Suprapubic skin (tissue), 4 donors: ENCODE measurements around the gene HSD17B1. TPM values are rescaled to one million over a fixed set of nuclear protein-coding genes. Genes with fewer than 3 reads are reported as not detected.

Source experiments
- DNase-seq, 2 donors: peaks; one replicate each; pipeline ENCODE4 v3.0.0-alpha.2; 2019; ENCODE audit warnings: low spot score in 2 of 2
- H3K27ac ChIP-seq: fragments of 200-600 bp; sonication (generic); one replicate; pipeline ENCODE4 v1.5.1; 2019
- H3K27me3 ChIP-seq: fragments of 200-600 bp; sonication (generic); one replicate; pipeline ENCODE4 v1.5.1; 2019
- H3K36me3 ChIP-seq: fragments of 200-600 bp; sonication (generic); one replicate; pipeline ENCODE4 v1.5.1; 2019
- H3K4me1 ChIP-seq: fragments of 200-600 bp; sonication (generic); one replicate; pipeline ENCODE4 v1.5.1; 2019
- H3K4me3 ChIP-seq: fragments of 200-600 bp; sonication (generic); one replicate; pipeline ENCODE4 v1.5.1; 2019; ENCODE audit warnings: mild to moderate bottlenecking
- H3K9me3 ChIP-seq: fragments of 200-600 bp; sonication (generic); one replicate; pipeline ENCODE4 v1.5.1; 2019
- EP300 ChIP-seq: sonication (generic); formaldehyde crosslinking; IDR thresholded peaks from one replicate; pipeline ENCODE4 v1.6.1; 2017; ENCODE audit warnings: antibody characterized with exemption
- POLR2A ChIP-seq, 2 donors: fragments of 450-650 bp; IDR thresholded peaks; one replicate each; pipeline ENCODE4 v1.6.1; 2017; ENCODE audit warnings: antibody characterized with exemption in 2 of 2, mild to moderate bottlenecking in 2 of 2, moderate library complexity in 2 of 2
- POLR2AphosphoS5 ChIP-seq, 3 donors: sonication (generic); formaldehyde crosslinking; IDR thresholded peaks; one replicate each; pipeline ENCODE4 v1.6.1; 2017; ENCODE audit warnings: antibody characterized with exemption in 3 of 3
- WGBS: methylation state at CpG from one replicate; pipeline ENCODE4 v1.1.5; 2018; 5-methylcytosine and 5-hydroxymethylcytosine counted together
- total RNA-seq, 4 donors: library from RNA; depleted of rRNA; stranded (reverse); fragments of >200 nt; gene quantifications; one replicate each; pipeline ENCODE4 v1.1.0, GENCODE V29; 2016
- TF ChIP-seq, protein P1 (sequence below), 2 donors: fragments of 200-600 bp in 1 of 2; fragments of 450-650 bp in 1 of 2; sonication (generic) in 1 of 2; IDR thresholded peaks; one replicate each; pipeline ENCODE4 v1.5.1; 2016 to 2019; ENCODE audit warnings: antibody characterized with exemption in 2 of 2, mild to moderate bottlenecking in 1 of 2, moderate library complexity in 1 of 2

The HSD17B1 gene
- total RNA-seq, 4 donors from 2014 or later: 1.2 to 8.8 (median 3.2) TPM

DNA sequence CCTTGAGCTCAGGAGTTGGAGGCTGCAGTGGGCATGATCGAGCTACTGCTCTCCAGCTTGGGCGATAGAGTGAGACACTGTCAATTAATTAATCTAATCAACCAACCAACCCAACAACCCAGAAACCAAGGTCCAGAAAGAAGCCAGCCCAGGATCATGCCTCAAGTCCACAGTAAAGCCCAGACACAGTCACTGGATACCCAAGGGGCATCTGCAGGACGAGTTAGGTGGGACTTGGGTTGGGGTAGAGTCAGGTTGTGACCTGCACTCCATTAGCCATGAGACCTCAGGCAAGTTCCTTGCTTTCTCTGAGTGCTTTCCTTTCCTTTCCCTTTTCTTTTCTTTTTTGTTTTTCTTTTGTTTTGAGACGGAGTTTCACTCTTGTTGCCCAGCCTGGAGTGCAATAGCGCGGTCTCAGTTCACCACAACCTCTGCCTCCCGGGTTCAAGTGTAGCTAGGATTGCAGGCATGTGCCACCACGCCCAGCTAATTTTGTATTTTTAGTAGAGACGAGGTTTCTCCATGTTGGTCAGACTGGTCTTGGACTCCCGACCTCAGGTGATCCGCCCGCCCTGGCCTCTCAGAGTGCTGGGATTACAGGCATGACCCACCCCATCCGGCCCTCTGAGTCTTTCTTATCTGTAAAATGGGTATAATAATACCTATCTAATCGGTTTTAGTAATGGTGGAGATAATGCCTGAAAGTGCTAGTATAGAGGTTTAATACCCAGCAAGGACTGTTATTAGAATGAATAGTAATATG is 3.5 kb upstream of the HSD17B1 start:
- no peak overlapping the region for H3K27ac ChIP-seq
- H3K4me3 ChIP-seq: no peak overlapping the region
- H3K9me3 ChIP-seq: no peaks in the 10 kb centered on the region
- peaks cover 39% of the 10 kb centered on the region for H3K4me1 ChIP-seq
- H3K36me3 ChIP-seq: peaks cover 5% of the 10 kb centered on the region
- 78% methylated on average over 14 of the region's 14 CpGs for WGBS
- no peak for DNase-seq
- no peaks in the 10 kb centered on the region for H3K27me3 ChIP-seq
- TF ChIP-seq EP300 (no peak), POLR2A (IDR thresholded peaks at IDR 0.05) (no peak), POLR2AphosphoS5 (IDR thresholded peaks at IDR 0.05) (no peak)
- TF ChIP-seq, protein P1, sequence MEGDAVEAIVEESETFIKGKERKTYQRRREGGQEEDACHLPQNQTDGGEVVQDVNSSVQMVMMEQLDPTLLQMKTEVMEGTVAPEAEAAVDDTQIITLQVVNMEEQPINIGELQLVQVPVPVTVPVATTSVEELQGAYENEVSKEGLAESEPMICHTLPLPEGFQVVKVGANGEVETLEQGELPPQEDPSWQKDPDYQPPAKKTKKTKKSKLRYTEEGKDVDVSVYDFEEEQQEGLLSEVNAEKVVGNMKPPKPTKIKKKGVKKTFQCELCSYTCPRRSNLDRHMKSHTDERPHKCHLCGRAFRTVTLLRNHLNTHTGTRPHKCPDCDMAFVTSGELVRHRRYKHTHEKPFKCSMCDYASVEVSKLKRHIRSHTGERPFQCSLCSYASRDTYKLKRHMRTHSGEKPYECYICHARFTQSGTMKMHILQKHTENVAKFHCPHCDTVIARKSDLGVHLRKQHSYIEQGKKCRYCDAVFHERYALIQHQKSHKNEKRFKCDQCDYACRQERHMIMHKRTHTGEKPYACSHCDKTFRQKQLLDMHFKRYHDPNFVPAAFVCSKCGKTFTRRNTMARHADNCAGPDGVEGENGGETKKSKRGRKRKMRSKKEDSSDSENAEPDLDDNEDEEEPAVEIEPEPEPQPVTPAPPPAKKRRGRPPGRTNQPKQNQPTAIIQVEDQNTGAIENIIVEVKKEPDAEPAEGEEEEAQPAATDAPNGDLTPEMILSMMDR (IDR thresholded peaks at IDR 0.05): no peak

DNA sequence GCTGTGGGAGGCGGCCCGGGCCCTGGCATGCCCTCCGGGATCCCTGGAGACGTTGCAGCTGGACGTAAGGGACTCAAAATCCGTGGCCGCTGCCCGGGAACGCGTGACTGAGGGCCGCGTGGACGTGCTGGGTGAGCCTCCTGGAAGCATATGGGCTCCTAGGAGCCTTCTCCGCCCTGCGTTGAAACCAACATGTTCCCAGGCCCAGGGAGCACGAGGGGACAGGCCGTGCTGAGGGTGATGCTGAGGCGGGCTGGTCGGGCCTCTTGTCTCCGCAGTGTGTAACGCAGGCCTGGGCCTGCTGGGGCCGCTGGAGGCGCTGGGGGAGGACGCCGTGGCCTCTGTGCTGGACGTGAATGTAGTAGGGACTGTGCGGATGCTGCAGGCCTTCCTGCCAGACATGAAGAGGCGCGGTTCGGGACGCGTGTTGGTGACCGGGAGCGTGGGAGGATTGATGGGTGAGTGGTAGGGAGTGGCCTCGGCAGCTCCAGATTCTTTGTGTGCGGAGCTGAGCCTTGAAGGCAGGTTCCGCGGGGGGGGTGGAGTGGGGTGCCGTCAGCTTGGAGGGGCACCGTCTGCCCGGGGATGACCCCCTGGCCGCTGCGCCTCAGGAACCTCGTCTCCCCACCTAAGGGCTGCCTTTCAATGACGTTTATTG is 567 bp downstream of the HSD17B1 start:
- H3K4me1 ChIP-seq: peaks cover 38% of the 10 kb centered on the region
- no peaks in the 10 kb centered on the region for H3K9me3 ChIP-seq
- TF ChIP-seq POLR2AphosphoS5 (IDR thresholded peaks at IDR 0.05) (no peak), POLR2A (IDR thresholded peaks at IDR 0.05) (no peak), EP300 (no peak)
- TF ChIP-seq, protein P1 (IDR thresholded peaks at IDR 0.05): no peak
- no peak for DNase-seq
- no peaks in the 10 kb centered on the region for H3K36me3 ChIP-seq
- peak overlapping the region; percentile 81 for H3K27ac ChIP-seq
- no peaks in the 10 kb centered on the region for H3K27me3 ChIP-seq
- peak overlapping the region; percentile 88 for H3K4me3 ChIP-seq
- WGBS: 54% methylated on average over 35 of the region's 45 CpGs

DNA sequence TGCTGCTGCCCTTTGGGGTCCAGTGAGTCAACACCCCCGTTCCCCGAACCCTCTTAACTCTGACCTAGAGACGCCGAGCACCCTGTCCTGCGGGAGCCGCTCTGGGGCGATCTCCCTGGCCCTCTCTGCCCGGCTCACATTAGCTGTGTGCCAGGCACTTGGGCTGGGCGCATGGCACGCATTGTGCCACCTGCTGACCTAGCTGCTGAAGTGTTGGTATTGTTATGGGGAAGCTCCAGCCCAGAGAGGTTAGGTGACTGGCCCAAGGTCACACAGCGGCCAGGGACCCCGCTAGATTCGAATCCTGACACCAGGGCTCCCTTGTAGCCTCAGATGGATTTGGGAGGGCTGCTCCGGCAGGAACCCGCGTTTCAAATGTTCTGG is 1.1 kb downstream of the HSD17B1 start:
- Histone ChIP-seq H3K9me3 (no peaks in the 10 kb centered on the region), H3K36me3 (no peaks in the 10 kb centered on the region), H3K4me1 (peaks cover 33% of the 10 kb centered on the region), H3K27me3 (no peaks in the 10 kb centered on the region), H3K4me3 (peak overlapping the region; percentile 88), H3K27ac (peak overlapping the region; percentile 81)
- TF ChIP-seq POLR2AphosphoS5 (IDR thresholded peaks at IDR 0.05) (no peak), POLR2A (IDR thresholded peaks at IDR 0.05) (no peak), EP300 (no peak)
- TF ChIP-seq, protein P1 (IDR thresholded peaks at IDR 0.05): no peak
- WGBS: 25% methylated on average over 7 of the region's 16 CpGs
- no peak for DNase-seq

DNA sequence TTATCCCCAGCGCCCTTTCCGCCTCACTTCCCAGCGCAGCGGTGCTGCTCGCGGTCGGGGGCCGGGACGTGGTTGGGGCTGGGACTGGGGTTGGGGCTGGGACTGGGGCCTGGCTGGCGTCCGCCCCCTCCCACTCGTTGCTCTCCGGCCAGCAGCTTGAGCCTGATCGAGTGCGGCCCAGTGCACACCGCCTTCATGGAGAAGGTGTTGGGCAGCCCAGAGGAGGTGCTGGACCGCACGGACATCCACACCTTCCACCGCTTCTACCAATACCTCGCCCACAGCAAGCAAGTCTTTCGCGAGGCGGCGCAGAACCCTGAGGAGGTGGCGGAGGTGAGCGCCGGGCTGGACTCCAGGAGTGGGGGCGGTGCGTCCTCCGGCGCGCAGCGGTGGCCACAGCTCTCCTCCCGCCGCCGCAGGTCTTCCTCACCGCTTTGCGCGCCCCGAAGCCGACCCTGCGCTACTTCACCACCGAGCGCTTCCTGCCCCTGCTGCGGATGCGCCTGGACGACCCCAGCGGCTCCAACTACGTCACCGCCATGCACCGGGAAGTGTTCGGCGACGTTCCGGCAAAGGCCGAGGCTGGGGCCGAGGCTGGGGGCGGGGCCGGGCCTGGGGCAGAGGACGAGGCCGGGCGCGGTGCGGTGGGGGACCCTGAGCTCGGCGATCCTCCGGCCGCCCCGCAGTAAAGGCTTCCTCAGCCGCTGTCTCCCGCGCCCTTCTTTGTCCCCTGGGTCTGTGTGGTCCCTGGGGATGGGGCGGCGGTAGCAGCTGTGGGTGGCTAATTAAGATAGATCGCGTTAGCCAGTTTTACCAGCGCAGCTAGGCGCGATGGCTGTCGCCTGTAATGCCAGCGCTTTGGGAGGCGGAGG is 1.8 kb downstream of the HSD17B1 start:
- DNase-seq: peak; percentile 92 to 93
- H3K36me3 ChIP-seq: no peaks in the 10 kb centered on the region
- peaks cover 34% of the 10 kb centered on the region for H3K4me1 ChIP-seq
- TF ChIP-seq EP300 (no peak), POLR2AphosphoS5 (IDR thresholded peaks at IDR 0.05) (peak in 2 of 3 donors; percentile 32 to 48), POLR2A (IDR thresholded peaks at IDR 0.05) (peak; percentile 15 to 80)
- TF ChIP-seq, protein P1 (IDR thresholded peaks at IDR 0.05): no peak
- H3K9me3 ChIP-seq: no peaks in the 10 kb centered on the region
- peak overlapping the region; percentile 81 for H3K27ac ChIP-seq
- H3K27me3 ChIP-seq: no peaks in the 10 kb centered on the region
- peak overlapping the region; percentile 88 for H3K4me3 ChIP-seq
- under 1% methylated on average over 26 of the region's 82 CpGs for WGBS
